HepG2 (cell line): ENCODE results near the gene ACOX3. TPM values are rescaled to one million over a fixed set of nuclear protein-coding genes. Genes with fewer than 3 reads are reported as not detected.

Source experiments
- ATAC-seq: fragments of 200-7000 bp; cut with Tn5 transposase; 3 replicates; pipeline ENCODE4 v1.9.1; 2020; ENCODE audit warnings: mild to moderate bottlenecking, moderate library complexity
- BruUV-seq: library from RNA; stranded (reverse); fragments of 400-500 nt; replicated peaks from 2 replicates; lab custom pipeline; 2021; lab: Mats Ljungman, UMichigan
- CTCF ChIA-PET: fragments of 300-600 bp; formaldehyde crosslinking; extraction: SDS; loops from one replicate; lab custom pipeline; 2021; ENCODE audit warnings: low total read pairs, inconsistent platforms, low intra/inter-chr PET ratio; lab: Yijun Ruan, JAX
- POLR2A ChIA-PET: fragments of 350-600 bp; sonication (Branson Sonifier 250); formaldehyde crosslinking; loops from one replicate; lab custom pipeline; 2020; ENCODE audit warnings: antibody characterized with exemption, inconsistent platforms; lab: Yijun Ruan, JAX
- DNase-seq: peaks from one replicate; pipeline ENCODE4 v3.0.0-alpha.2; 2015; ENCODE audit warnings: low spot score
- FAIRE-seq: peaks from 3 replicates; lab custom pipeline; 2011; peaks lifted over from hg19 to GRCh38; lab: Jason Lieb, UNC
- H2AFZ ChIP-seq: one replicate; pipeline ENCODE4 v1.6.1; 2011; ENCODE audit warnings: low read length, inconsistent platforms
- H3K27ac ChIP-seq: fragments of 300-600 bp; 3 replicates; pipeline ENCODE4 v1.8.0; 2011; ENCODE audit warnings: mixed run types, mild to moderate bottlenecking, mixed read lengths, low read length, inconsistent platforms; ENCODE audit not compliant: insufficient read depth; ENCODE audit errors: extremely low read length
- H3K27me3 ChIP-seq, 2 experiments: fragments of 200-600 bp in 1 of 2; 2 replicates in 1 of 2; 3 replicates in 1 of 2; pipeline versions ENCODE4 v1.6.0 to v1.8.0; 2011; ENCODE audit warnings: low read length in 2 of 2, mild to moderate bottlenecking in 2 of 2, moderate library complexity in 2 of 2, inconsistent platforms in 1 of 2; ENCODE audit not compliant: insufficient read depth in 2 of 2, control insufficient read depth in 1 of 2
- H3K36me3 ChIP-seq, 2 experiments: fragments of 200-600 bp in 1 of 2; replicated peaks in 1 of 2; 2 replicates in 1 of 2; 3 replicates in 1 of 2; pipeline versions ENCODE4 v1.5.1 to v1.8.0; 2011; ENCODE audit warnings: low read length in 2 of 2, inconsistent platforms in 1 of 2; ENCODE audit not compliant: insufficient read depth in 2 of 2, control insufficient read depth in 1 of 2
- H3K4me1 ChIP-seq: 2 replicates; pipeline ENCODE4 v1.5.1; 2012; ENCODE audit warnings: low read length, inconsistent platforms; ENCODE audit not compliant: insufficient read depth
- H3K4me2 ChIP-seq: 2 replicates; pipeline ENCODE4 v1.6.0; 2011; ENCODE audit warnings: low read depth, low read length, inconsistent platforms
- H3K4me3 ChIP-seq, 3 experiments: fragments of 200-600 bp in 1 of 3; sonication (generic), shearing (Covaris generic) in 1 of 3; replicated peaks in 1 of 3; 2 replicates each; pipeline ENCODE4 v1.5.1; 2011 to 2016; ENCODE audit warnings: low read length in 3 of 3, inconsistent platforms in 2 of 3, low read depth in 2 of 3, mild to moderate bottlenecking in 2 of 3, control low read depth in 1 of 3, mixed read lengths in 1 of 3; ENCODE audit not compliant: insufficient read depth in 1 of 3
- H3K79me2 ChIP-seq: one replicate; pipeline ENCODE4 v1.6.1; 2011; ENCODE audit warnings: low read length, inconsistent platforms; ENCODE audit not compliant: insufficient read depth
- H3K9ac ChIP-seq: 2 replicates; pipeline ENCODE4 v1.6.0; 2011; ENCODE audit warnings: mild to moderate bottlenecking, low read depth, low read length, inconsistent platforms; ENCODE audit not compliant: insufficient read depth
- H3K9me3 ChIP-seq: 2 replicates; pipeline ENCODE4 v1.5.1; 2012; ENCODE audit warnings: mild to moderate bottlenecking, low read length
- H4K20me1 ChIP-seq: 2 replicates; pipeline ENCODE4 v1.6.0; 2011; ENCODE audit warnings: inconsistent platforms, mild to moderate bottlenecking, low read length, moderate library complexity; ENCODE audit not compliant: insufficient read depth
- ETV5 ChIP-seq: IDR thresholded peaks from 2 replicates; pipeline ENCODE4 v1.6.1; 2018; ENCODE audit warnings: missing biosample characterization, missing genetic modification reagents, inconsistent platforms, borderline replicate concordance
- HNRNPUL1 ChIP-seq: fragments of 200-400 bp; formaldehyde crosslinking; IDR thresholded peaks from 2 replicates; pipeline ENCODE4 v1.6.1; 2017; ENCODE audit warnings: low read depth, mild to moderate bottlenecking, low read length, moderate library complexity
- HOXA3 ChIP-seq: sonication (generic); formaldehyde crosslinking; IDR thresholded peaks from 2 replicates; pipeline ENCODE4 v1.5.0; 2020; ENCODE audit warnings: missing genetic modification reagents
- IKZF1 ChIP-seq: fragments of 450-650 bp; IDR thresholded peaks from 2 replicates; pipeline ENCODE4 v1.7.1; 2016
- KLF9 ChIP-seq: IDR thresholded peaks from 2 replicates; pipeline ENCODE4 v1.6.1; 2016; ENCODE audit warnings: low read depth
- PAX8 ChIP-seq: sonication (generic); formaldehyde crosslinking; IDR thresholded peaks from 2 replicates; pipeline ENCODE4 v1.8.0; 2022; ENCODE audit warnings: mild to moderate bottlenecking, missing genetic modification reagents, borderline replicate concordance
- REXO4 ChIP-seq: sonication (generic); formaldehyde crosslinking; IDR thresholded peaks from 2 replicates; pipeline ENCODE4 v1.8.0; 2022; ENCODE audit warnings: missing genetic modification reagents, mild to moderate bottlenecking, borderline replicate concordance
- RFX1 ChIP-seq: fragments of 450-650 bp; IDR thresholded peaks from 2 replicates; pipeline ENCODE4 v1.6.1; 2017
- SYNCRIP ChIP-seq: fragments of 200-400 bp; formaldehyde crosslinking; IDR thresholded peaks from 2 replicates; pipeline ENCODE4 v1.6.1; 2018; ENCODE audit warnings: mild to moderate bottlenecking, low read depth, low read length; ENCODE audit not compliant: insufficient read depth
- ZNF703 ChIP-seq: sonication (generic); formaldehyde crosslinking; IDR thresholded peaks from 2 replicates; pipeline ENCODE4 v1.5.1; 2020; ENCODE audit warnings: missing genetic modification reagents, mild to moderate bottlenecking, moderate library complexity, borderline replicate concordance
- WGBS: methylation state at CpG from one replicate; pipeline ENCODE4 v1.1.6; 2017; ENCODE audit warnings: low lambda C conversion rate; 5-methylcytosine and 5-hydroxymethylcytosine counted together
- in situ Hi-C: cut with HindIII; loops from 2 replicates; pipeline ENCODE4 v1.10.0; 2017; ENCODE audit warnings: low pct_unique_long_range_greater_than_20kb; ENCODE audit not compliant: extremely low pct_ligation_motif_present
- intact Hi-C: fragments of 100-400 bp; cut with micrococcal nuclease; formaldehyde crosslinking; loops from one replicate; pipeline ENCODE4 v1.10.0; 2022; ENCODE audit not compliant: unreplicated experiment
- polyA plus RNA-seq, 8 experiments: library from polyadenylated mRNA; depleted of rRNA in 3 of 8; stranded (reverse) in 7 of 8; unstranded in 1 of 8; fragments of >200 nt; fragmentation: Illumina TruSeq in 4 of 8; extraction: Trizol in 4 of 8; gene quantifications; 2 replicates each; pipeline versions ENCODE4 v1.2.1 to v1.2.3, GENCODE V29; 2011 to 2016; ENCODE audit warnings: low read depth in 4 of 8, missing spikeins in 1 of 8, mixed read lengths in 1 of 8; ENCODE audit not compliant: insufficient read depth in 1 of 8
- total RNA-seq, 5 experiments: library from RNA; depleted of rRNA; stranded (reverse); fragments of >200 nt; fragmentation: Illumina TruSeq; extraction: Trizol; gene quantifications; 2 replicates each; pipeline ENCODE4 v1.2.3, GENCODE V29; 2016; ENCODE audit warnings: low read depth in 1 of 5

The ACOX3 gene
- total and polyA plus RNA-seq, 2 of the 13 experiments (the other 11 are each of a cell fraction or from before 2014, with no cell fraction given) = 4.2 to 17.8 TPM

- TF ChIP-seq RFX1 = no peak
These were observed 112.1 kb downstream of the ACOX3 start (continued) for GRCh38 chr4:8328456-8328855.

- Histone ChIP-seq H3K9ac (no peak overlapping the region), H3K27ac (no peak overlapping the region), H3K27me3 (peaks cover 3 to 24% of the 10 kb centered on the region in 2 experiments; a peak in 3 of 5 replicates), H2AFZ (no peak overlapping the region), H3K4me3 (no peak overlapping the region), H3K9me3 (0 out of 2 replicates have a peak, but pooled peaks cover 5% of the 10 kb centered on the region), H4K20me1 (no peaks in the 10 kb centered on the region), H3K4me1 (no peaks in the 10 kb centered on the region)
- no TSS peak for BruUV-seq
- no peak for ATAC-seq
- no peak for FAIRE-seq
- ChIA-PET CTCF (no interaction called here), POLR2A (no interaction called here)
- in situ Hi-C loops = no loop called here
- DNase-seq = no peak
- TF ChIP-seq HOXA3 (CRISPR knock-in tag) (no peak), SYNCRIP (no peak)
- TF ChIP-seq, all 625 proteins: peak for 0
- no peak overlapping the region for H3K4me2 ChIP-seq
- H3K79me2 ChIP-seq = no peaks in the 10 kb centered on the region
- H3K36me3 ChIP-seq = no peaks in the 10 kb centered on the region
- intact Hi-C loops = no loop called here
These were observed 114.3 kb downstream of the ACOX3 start for GRCh38 chr4:8326206-8326605.

GRCh38 chr4:8325291-8325973 lies 115.1 kb downstream of the ACOX3 start:
- in situ Hi-C loops (no loop called here), intact Hi-C loops (no loop called here)
- BruUV-seq = no TSS peak
- Histone ChIP-seq H2AFZ (no peak overlapping the region), H3K79me2 (no peaks in the 10 kb centered on the region), H3K36me3 (no peaks in the 10 kb centered on the region), H3K9me3 (0 out of 2 replicates have a peak, but pooled peaks cover 5% of the 10 kb centered on the region), H3K4me3 (no peak overlapping the region), H4K20me1 (no peaks in the 10 kb centered on the region), H3K4me1 (no peaks in the 10 kb centered on the region), H3K9ac (no peak overlapping the region), H3K4me2 (no peak overlapping the region), H3K27ac (no peak overlapping the region), H3K27me3 (peaks cover 3 to 19% of the 10 kb centered on the region in 2 experiments; a peak in 3 of 5 replicates)
- ATAC-seq (no peak), DNase-seq (no peak), FAIRE-seq (no peak)
- ChIA-PET CTCF (no interaction called here), POLR2A (no interaction called here)
- TF ChIP-seq IKZF1 (no peak), HNRNPUL1 (no peak), ZNF703 (CRISPR knock-in tag) (no peak), KLF9 (CRISPR knock-in tag) (no peak), PAX8 (CRISPR knock-in tag) (no peak), REXO4 (no peak), ETV5 (no peak)
- 7% methylated on average over 5 of the region's 8 CpGs for WGBS
